ENCODE results near the gene PCDHB12.
"Not testable (repeated sequence)": the region's sequence is repeated elsewhere in the genome, so short reads cannot be mapped to it uniquely, and the experiment has no call there.

Gene PCDHB12

DNA sequence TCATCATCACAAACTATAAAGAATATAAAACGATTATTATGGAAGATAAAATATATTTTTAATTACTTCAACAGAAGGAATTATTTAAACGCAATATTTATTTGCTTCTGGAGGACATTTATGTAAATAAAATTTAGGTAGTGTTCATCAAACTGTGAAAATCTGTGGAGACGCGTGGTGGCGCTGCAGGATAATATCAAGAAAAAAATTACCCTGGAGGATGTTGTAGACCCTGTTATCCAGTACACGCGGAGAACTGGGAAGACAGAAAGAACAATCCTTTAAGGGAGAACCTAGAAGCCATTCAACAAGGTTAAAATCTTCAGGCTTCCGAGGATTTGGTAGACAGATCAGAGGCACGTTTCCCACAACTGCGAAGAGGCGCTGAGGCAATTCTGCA lies at the start of gene PCDHB12:
Gene PCDHB12 (plus strand): TSS at position 242 of the 400 bp plus-strand sequence. CDS start 189 bp downstream, outside the sequence.
- Mint-ChIP-seq H3K27ac (no peak within 1 kb of the TSS), H3K9me3 (peaks cover 5% of the 10 kb centered on the region), H3K27me3 (peaks cover 67% of the 10 kb centered on the region), H3K4me1 (no peaks in the 10 kb centered on the region), H3K4me3 (no peak within 1 kb of the TSS), H3K36me3 (no peaks in the 10 kb centered on the region)
- no peak for ATAC-seq

- Mint-ChIP-seq H3K4me3 (no peak within 1 kb of the TSS), H3K27me3 (peaks cover 30% of the 10 kb centered on the region), H3K27ac (no peak within 1 kb of the TSS), H3K4me1 (no peaks in the 10 kb centered on the region), H3K36me3 (no peaks in the 10 kb centered on the region), H3K9me3 (peaks cover 3% of the 10 kb centered on the region)
- ATAC-seq, result no peak
Observed at GRCh38 chr5:141172381-141173204, 35.9 kb upstream of the PCDHB12 start, which contains the start of gene PCDHB7. Gene PCDHB7 (plus strand): TSS chr5:141172644. CDS start chr5:141172836, 192 bp downstream.

- H3K27ac Mint-ChIP-seq, H3K36me3 Mint-ChIP-seq, H3K9me3 Mint-ChIP-seq, ATAC-seq, H3K4me1 Mint-ChIP-seq, H3K4me3 Mint-ChIP-seq: not testable (repeated sequence)
- peaks cover 12% of the 10 kb centered on the region for H3K27me3 Mint-ChIP-seq
Observed at GRCh38 chr5:141174291-141175104, 34.0 kb upstream of the PCDHB12 start.

DNA sequence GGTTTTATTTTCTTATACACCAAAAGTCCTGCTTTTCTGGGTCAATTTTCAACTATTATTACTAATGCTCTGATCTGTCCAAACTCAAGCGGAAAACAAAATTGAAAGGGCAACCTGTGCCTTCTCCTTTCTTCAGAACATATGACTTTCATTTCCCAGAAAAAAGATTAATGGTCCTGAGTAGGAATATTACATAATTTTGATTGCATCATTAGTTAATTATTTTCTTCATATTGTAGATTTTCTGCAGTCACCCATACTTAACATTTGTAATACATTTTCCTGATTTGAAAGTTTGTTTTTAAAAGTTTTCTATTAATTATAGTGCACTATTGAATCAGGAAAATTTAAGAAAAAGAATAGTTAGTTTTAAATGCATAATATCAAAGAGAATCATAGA lies 32.6 kb upstream of the PCDHB12 start:
- H3K4me3 Mint-ChIP-seq, result no peak overlapping the region
- H3K36me3 Mint-ChIP-seq, result no peaks in the 10 kb centered on the region
- H3K9me3 Mint-ChIP-seq, result no peaks in the 10 kb centered on the region
- no peaks in the 10 kb centered on the region for H3K4me1 Mint-ChIP-seq
- H3K27me3 Mint-ChIP-seq, result peaks cover 6% of the 10 kb centered on the region
- no peak for ATAC-seq
- no peak overlapping the region for H3K27ac Mint-ChIP-seq

GRCh38 chr5:141177577-141178191 lies 30.8 kb upstream of the PCDHB12 start, which contains the start of gene PCDHB8:
Gene PCDHB8 (plus strand): TSS chr5:141177790. CDS start chr5:141178035, 245 bp downstream.
- H3K27ac Mint-ChIP-seq, H3K4me1 Mint-ChIP-seq, ATAC-seq, H3K9me3 Mint-ChIP-seq, H3K36me3 Mint-ChIP-seq, H3K4me3 Mint-ChIP-seq: not testable (repeated sequence)
- peaks cover 13% of the 10 kb centered on the region for H3K27me3 Mint-ChIP-seq

DNA sequence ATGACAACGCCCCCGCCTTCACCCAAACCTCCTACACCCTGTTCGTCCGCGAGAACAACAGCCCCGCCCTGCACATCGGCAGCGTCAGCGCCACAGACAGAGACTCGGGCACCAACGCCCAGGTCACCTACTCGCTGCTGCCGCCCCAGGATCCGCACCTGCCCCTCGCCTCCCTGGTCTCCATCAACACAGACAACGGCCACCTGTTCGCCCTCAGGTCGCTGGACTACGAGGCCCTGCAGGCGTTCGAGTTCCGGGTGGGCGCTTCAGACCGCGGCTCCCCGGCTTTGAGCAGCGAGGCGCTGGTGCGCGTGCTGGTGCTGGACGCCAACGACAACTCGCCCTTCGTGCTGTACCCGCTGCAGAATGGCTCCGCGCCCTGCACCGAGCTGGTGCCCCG lies 29.1 kb upstream of the PCDHB12 start:
- H3K9me3 Mint-ChIP-seq, H3K36me3 Mint-ChIP-seq, H3K27ac Mint-ChIP-seq, ATAC-seq, H3K4me1 Mint-ChIP-seq, H3K4me3 Mint-ChIP-seq: not testable (repeated sequence)
- H3K27me3 Mint-ChIP-seq, result peaks cover 24% of the 10 kb centered on the region

- not testable (repeated sequence) for ATAC-seq
Observed at GRCh38 chr5:141179876-141180275, 28.6 kb upstream of the PCDHB12 start.

DNA sequence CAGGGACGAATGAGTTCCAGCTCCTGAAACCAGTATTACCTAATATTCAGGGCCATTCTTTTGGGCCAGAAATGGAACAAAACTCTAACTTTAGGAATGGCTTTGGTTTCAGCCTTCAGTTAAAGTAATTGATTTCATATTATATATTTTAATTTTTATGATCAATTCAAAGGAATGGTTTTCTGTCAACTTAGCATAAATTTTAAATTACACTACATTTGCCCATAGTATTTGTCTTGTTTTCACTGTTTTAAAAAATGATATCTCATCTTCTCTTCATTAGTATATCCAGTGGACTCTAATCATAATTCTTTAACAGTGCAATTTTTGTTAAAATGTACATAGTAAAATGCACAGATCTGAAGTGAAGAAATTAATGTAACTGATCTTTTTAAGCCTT lies 28.2 kb upstream of the PCDHB12 start:
- Mint-ChIP-seq H3K4me3 (no peak overlapping the region), H3K27me3 (peaks cover 33% of the 10 kb centered on the region), H3K4me1 (no peaks in the 10 kb centered on the region), H3K27ac (no peak overlapping the region), H3K36me3 (no peaks in the 10 kb centered on the region), H3K9me3 (peaks cover 13% of the 10 kb centered on the region)
- no peak for ATAC-seq

More at GRCh38 chr5:141179876-141180275, 28.6 kb upstream of the PCDHB12 start:
- H3K4me1 Mint-ChIP-seq, H3K36me3 Mint-ChIP-seq, H3K4me3 Mint-ChIP-seq, H3K9me3 Mint-ChIP-seq, H3K27ac Mint-ChIP-seq: not testable (repeated sequence)
- peaks cover 29% of the 10 kb centered on the region for H3K27me3 Mint-ChIP-seq

DNA sequence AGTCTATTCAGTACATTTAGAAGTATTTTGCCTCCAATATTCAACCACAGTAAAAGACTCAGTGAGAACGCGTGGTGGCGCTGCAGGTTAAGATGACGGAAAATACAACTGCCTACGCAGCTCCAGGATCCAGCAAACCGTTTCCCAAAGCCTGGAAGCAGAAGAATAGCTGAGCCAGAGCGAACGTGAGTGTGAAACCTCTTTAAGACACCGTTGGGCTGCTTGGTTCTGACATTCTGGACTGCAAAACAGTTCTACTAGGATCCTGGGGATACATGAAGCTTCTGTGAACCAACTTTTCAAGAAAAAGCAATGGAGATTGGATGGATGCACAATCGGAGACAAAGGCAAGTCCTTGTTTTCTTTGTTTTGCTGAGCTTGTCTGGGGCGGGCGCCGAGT lies 26.3 kb upstream of the PCDHB12 start, which contains the start of gene PCDHB16:
Gene PCDHB16 (plus strand): TSS at position 140 of the 400 bp plus-strand sequence. CDS start 173 bp downstream, at position 313.
- Mint-ChIP-seq H3K27ac (no peak within 1 kb of the TSS), H3K27me3 (peaks cover 51% of the 10 kb centered on the region), H3K4me1 (peaks cover 7% of the 10 kb centered on the region), H3K36me3 (no peaks in the 10 kb centered on the region), H3K9me3 (peaks cover 16% of the 10 kb centered on the region), H3K4me3 (no peak within 1 kb of the TSS)
- ATAC-seq, result no peak

- not testable (repeated sequence) for H3K4me3 Mint-ChIP-seq, H3K4me1 Mint-ChIP-seq, H3K27ac Mint-ChIP-seq, H3K36me3 Mint-ChIP-seq, ATAC-seq
- Mint-ChIP-seq H3K27me3 (peaks cover 59% of the 10 kb centered on the region), H3K9me3 (peaks cover 19% of the 10 kb centered on the region)
Observed at GRCh38 chr5:141184117-141184855, 24.2 kb upstream of the PCDHB12 start.

DNA sequence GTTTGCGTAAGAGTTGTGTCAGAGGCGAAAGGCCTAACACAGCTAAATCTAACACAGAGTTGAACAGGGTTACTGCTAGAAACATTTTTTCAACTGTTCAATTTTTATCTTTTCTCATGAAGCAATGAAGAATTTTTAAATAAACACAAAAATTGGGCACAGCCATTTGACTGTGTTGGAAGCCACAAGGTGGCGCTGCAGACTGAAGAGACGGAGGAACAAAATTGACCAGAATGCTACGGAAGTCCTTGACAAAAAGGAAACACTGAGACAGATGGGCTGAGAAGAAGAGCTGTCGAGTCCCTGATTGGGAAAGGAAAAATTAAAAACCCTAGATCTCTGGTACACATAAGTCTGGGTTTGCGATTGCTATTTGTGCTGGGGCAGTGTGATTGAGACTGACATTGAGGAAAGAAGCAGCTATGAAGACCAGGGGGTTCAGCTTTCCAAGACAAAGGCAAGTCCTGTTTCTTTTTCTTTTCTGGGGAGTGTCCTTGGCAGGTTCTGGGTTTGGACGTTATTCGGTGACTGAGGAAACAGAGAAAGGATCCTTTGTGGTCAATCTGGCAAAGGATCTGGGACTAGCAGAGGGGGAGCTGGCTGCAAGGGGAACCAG lies 21.5 kb upstream of the PCDHB12 start, which contains the start of gene PCDHB9:
Gene PCDHB9 (plus strand): TSS at position 265 of the 616 bp plus-strand sequence. CDS start 158 bp downstream, at position 423.
- Mint-ChIP-seq H3K27me3 (peaks cover 68% of the 10 kb centered on the region), H3K27ac (no peak within 1 kb of the TSS), H3K4me3 (peak within 1 kb of the TSS; percentile 50), H3K9me3 (peaks cover 20% of the 10 kb centered on the region), H3K36me3 (peaks cover 5% of the 10 kb centered on the region), H3K4me1 (peaks cover 10% of the 10 kb centered on the region)
- ATAC-seq, result no peak

DNA sequence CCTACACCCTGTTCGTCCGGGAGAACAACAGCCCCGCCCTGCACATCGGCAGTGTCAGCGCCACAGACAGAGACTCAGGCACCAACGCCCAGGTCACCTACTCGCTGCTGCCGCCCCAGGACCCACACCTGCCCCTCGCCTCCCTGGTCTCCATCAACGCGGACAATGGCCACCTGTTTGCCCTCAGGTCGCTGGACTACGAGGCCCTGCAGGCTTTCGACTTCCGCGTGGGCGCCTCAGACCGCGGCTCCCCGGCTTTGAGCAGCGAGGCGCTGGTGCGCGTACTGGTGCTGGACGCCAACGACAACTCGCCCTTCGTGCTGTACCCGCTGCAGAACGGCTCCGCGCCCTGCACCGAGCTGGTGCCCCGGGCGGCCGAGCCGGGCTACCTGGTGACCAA lies 19.8 kb upstream of the PCDHB12 start:
- H3K27ac Mint-ChIP-seq, ATAC-seq, H3K36me3 Mint-ChIP-seq, H3K4me3 Mint-ChIP-seq: not testable (repeated sequence)
- H3K27me3 Mint-ChIP-seq, result peaks cover 55% of the 10 kb centered on the region
- H3K4me1 Mint-ChIP-seq, result peaks cover 14% of the 10 kb centered on the region
- peaks cover 18% of the 10 kb centered on the region for H3K9me3 Mint-ChIP-seq

DNA sequence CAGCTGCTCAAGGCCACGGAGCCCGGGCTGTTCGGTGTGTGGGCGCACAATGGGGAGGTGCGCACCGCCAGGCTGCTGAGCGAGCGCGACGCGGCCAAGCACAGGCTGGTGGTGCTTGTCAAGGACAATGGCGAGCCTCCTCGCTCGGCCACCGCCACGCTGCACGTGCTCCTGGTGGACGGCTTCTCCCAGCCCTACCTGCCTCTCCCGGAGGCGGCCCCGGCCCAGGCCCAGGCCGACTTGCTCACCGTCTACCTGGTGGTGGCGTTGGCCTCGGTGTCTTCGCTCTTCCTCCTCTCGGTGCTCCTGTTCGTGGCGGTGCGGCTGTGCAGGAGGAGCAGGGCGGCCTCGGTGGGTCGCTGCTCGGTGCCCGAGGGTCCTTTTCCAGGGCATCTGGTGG lies 19.4 kb upstream of the PCDHB12 start:
- peaks cover 14% of the 10 kb centered on the region for H3K4me1 Mint-ChIP-seq
- not testable (repeated sequence) for H3K36me3 Mint-ChIP-seq, H3K4me3 Mint-ChIP-seq, H3K27ac Mint-ChIP-seq, ATAC-seq
- H3K27me3 Mint-ChIP-seq, result peaks cover 55% of the 10 kb centered on the region
- H3K9me3 Mint-ChIP-seq, result peaks cover 18% of the 10 kb centered on the region

- Mint-ChIP-seq H3K27me3 (peaks cover 26% of the 10 kb centered on the region), H3K4me3 (no peak within 1 kb of the TSS), H3K4me1 (peaks cover 8% of the 10 kb centered on the region), H3K27ac (no peak within 1 kb of the TSS), H3K36me3 (peaks cover 7% of the 10 kb centered on the region), H3K9me3 (peaks cover 11% of the 10 kb centered on the region)
- no peak for ATAC-seq
Observed at GRCh38 chr5:141192110-141192725, 16.3 kb upstream of the PCDHB12 start, which contains the start of gene PCDHB10. Gene PCDHB10 (plus strand): TSS chr5:141192353. CDS start chr5:141192553, 200 bp downstream.

Data from stimulated activated memory B cell treated with anti-CD40 and anti-IgM and Interleukin-4, amounts not matched to agents 10 μg/mL and 1 μg/mL and 100 μg/mL, for 72 hours (primary cell).